ENCODE results near the gene CAPZB. TPM values are rescaled to one million over a fixed set of nuclear protein-coding genes. Genes with fewer than 3 reads are reported as not detected.

CAPZB gene
- polyA plus RNA-seq, 3 donors, result 290 to 504 (median 407) TPM

GRCh38 chr1:19444296-19445021, 40.9 kb downstream of the CAPZB start:
- Histone ChIP-seq H3K9ac (ENCODE audit: insufficient read depth, low read length, poor library complexity, severe bottlenecking) (no peak overlapping the region), H3K27me3 (ENCODE audit: control insufficient read depth in 2 of 2, insufficient read depth in 2 of 2, low read length in 2 of 2) (no peaks in the 10 kb centered on the region), H3K79me2 (ENCODE audit: insufficient read depth, low read length) (peaks cover 99% of the 10 kb centered on the region), H3K27ac (ENCODE audit: low read depth in 1 of 2, low read length in 2 of 2) (no peak overlapping the region), H3K9me3 (replicated peaks in 1 of 2; ENCODE audit: control insufficient read depth in 1 of 2, insufficient read depth in 1 of 2, low read length in 2 of 2) (no peaks in the 10 kb centered on the region), H4K20me1 (ENCODE audit: insufficient read depth, low read length) (peaks cover 100% of the 10 kb centered on the region), H3K36me3 (replicated peaks in 1 of 2; ENCODE audit: control insufficient read depth in 1 of 2, insufficient read depth in 2 of 2, low read length in 2 of 2) (peaks cover 0 to 26% of the 10 kb centered on the region in 2 donors), H3K4me2 (replicated peaks; ENCODE audit: extremely low read depth, low read length, poor library complexity, severe bottlenecking) (no peak overlapping the region), H2AFZ (ENCODE audit: insufficient read depth, low read depth, low read length, poor library complexity, severe bottlenecking) (no peak overlapping the region), H3K4me3 (replicated peaks in 1 of 3; ENCODE audit: low read depth in 2 of 3, low read length in 3 of 3) (no peak overlapping the region), H3K4me1 (ENCODE audit: control insufficient read depth in 1 of 2, insufficient read depth in 2 of 2, low read length in 2 of 2) (peaks cover 16% of the 10 kb centered on the region in 2 donors)
- 76% methylated on average over 5 of the region's 10 CpGs for WGBS (ENCODE audit: insufficient coverage)
- intact Hi-C loops (cut with micrococcal nuclease), result loop anchor here (5.0 kb wide), 2 partner anchors 38 to 63 kb away; no protein-coding TSS in a partner anchor
- H3K9me3 Mint-ChIP-seq, result no peaks in the 10 kb centered on the region
- peak overlapping the region in 4 of 7 donors; percentile 11 to 80 (median 43) for H3K27ac Mint-ChIP-seq
- peaks cover 31 to 51% of the 10 kb centered on the region in 2 donors for H3K36me3 Mint-ChIP-seq
- no peak for DNase-seq
- no peak overlapping the region for H3K4me3 Mint-ChIP-seq
- peaks cover 40% of the 10 kb centered on the region for H3K4me1 Mint-ChIP-seq
- no peak for TF ChIP-seq CTCF (IDR thresholded peaks at IDR 0.05)
- H3K27me3 Mint-ChIP-seq (ENCODE audit: low read depth in 3 of 3), result peaks cover 0 to 3% (median 0%) of the 10 kb centered on the region in 3 donors

GRCh38 chr1:19443326-19443725, 42.0 kb downstream of the CAPZB start:
- WGBS (ENCODE audit: insufficient coverage), result 100% methylated on average over 1 of the region's 4 CpGs
- Histone ChIP-seq H3K36me3 (replicated peaks in 1 of 2; ENCODE audit: control insufficient read depth in 1 of 2, insufficient read depth in 2 of 2, low read length in 2 of 2) (peaks cover 5 to 34% of the 10 kb centered on the region in 2 donors), H3K4me3 (replicated peaks in 1 of 3; ENCODE audit: low read depth in 2 of 3, low read length in 3 of 3) (no peak overlapping the region), H3K9me3 (replicated peaks in 1 of 2; ENCODE audit: control insufficient read depth in 1 of 2, insufficient read depth in 1 of 2, low read length in 2 of 2) (no peaks in the 10 kb centered on the region), H3K27me3 (ENCODE audit: control insufficient read depth in 2 of 2, insufficient read depth in 2 of 2, low read length in 2 of 2) (no peaks in the 10 kb centered on the region), H3K79me2 (ENCODE audit: insufficient read depth, low read length) (peaks cover 100% of the 10 kb centered on the region), H2AFZ (ENCODE audit: insufficient read depth, low read depth, low read length, poor library complexity, severe bottlenecking) (no peak overlapping the region), H3K27ac (ENCODE audit: low read depth in 1 of 2, low read length in 2 of 2) (peak overlapping the region in 1 of 2 donors; percentile 47), H3K4me1 (ENCODE audit: control insufficient read depth in 1 of 2, insufficient read depth in 2 of 2, low read length in 2 of 2) (peaks cover 5% of the 10 kb centered on the region in 2 donors), H4K20me1 (ENCODE audit: insufficient read depth, low read length) (peaks cover 100% of the 10 kb centered on the region), H3K4me2 (replicated peaks; ENCODE audit: extremely low read depth, low read length, poor library complexity, severe bottlenecking) (no peak overlapping the region), H3K9ac (ENCODE audit: insufficient read depth, low read length, poor library complexity, severe bottlenecking) (no peak overlapping the region)
- TF ChIP-seq CTCF (IDR thresholded peaks at IDR 0.05), result no peak
- intact Hi-C loops (cut with micrococcal nuclease), result no loop called here
- peaks cover 30% of the 10 kb centered on the region for H3K4me1 Mint-ChIP-seq
- no peak overlapping the region for H3K4me3 Mint-ChIP-seq
- peaks cover 36 to 48% of the 10 kb centered on the region in 2 donors for H3K36me3 Mint-ChIP-seq
- DNase-seq, result no peak
- H3K27me3 Mint-ChIP-seq (ENCODE audit: low read depth in 3 of 3), result peaks cover 0 to 2% (median 0%) of the 10 kb centered on the region in 3 donors
- no peaks in the 10 kb centered on the region for H3K9me3 Mint-ChIP-seq
- peak overlapping the region in 1 of 7 donors; percentile 26 for H3K27ac Mint-ChIP-seq

Data from CD14-positive monocyte (primary cell).